Suppressor macrophage treated with lipopolysaccharide for 1 hour (primary cell): ENCODE data around the gene GASK1A.
"Not testable (repeated sequence)": the region's sequence is repeated elsewhere in the genome, so short reads cannot be mapped to it uniquely, and the experiment has no call there.

ENCODE experiments used
- DNase-seq, 3 donors: peaks; one replicate each; pipeline ENCODE4 v3.0.0-alpha.2; 2020 to 2022

Gene GASK1A

DNA sequence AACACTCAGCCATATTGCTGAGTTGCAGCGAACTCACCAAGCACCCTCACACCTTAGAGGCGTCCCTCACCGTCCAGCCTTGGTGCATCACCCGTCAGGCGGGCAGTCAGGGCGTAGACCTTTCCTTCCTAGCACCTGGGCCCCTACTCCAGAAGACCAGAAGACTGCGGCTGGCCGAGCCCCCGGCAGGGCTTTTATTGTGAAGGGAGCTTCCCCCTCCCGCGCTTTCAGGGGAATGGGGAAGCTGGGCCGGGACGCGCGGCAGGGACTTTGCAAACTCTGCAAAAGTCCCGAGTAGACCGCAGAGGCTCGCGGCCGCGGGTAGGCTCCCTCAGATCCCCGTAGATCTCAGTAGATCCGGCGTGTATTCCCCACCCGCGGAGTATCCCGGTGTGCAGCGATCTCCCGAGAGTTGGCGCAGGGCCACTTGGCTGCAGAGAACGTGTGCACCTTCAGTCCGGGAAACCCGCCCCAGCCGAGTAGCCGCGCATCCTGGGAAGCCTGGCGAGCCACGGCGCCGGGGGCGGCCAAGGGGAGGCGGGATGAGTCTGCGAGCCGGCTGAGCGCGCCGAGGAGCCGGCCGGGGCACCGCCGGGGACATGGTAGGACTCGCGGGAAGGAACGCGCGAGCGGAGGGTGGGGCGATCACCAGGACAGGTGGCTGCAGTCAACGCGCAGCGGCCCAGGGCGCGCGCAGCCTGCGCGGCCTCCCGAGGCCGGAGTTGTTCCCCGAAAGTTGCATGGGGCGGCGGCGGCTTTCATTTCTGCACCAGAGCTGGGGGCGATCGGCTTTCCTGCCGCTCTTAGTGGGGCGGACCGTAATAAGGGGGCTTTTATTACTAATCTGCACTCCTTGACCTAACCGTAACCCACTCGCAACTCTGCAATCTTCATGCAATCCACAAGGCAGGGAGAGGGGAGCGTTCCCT is at the start of gene GASK1A:
TSS of gene GASK1A (plus strand) at position 268 of the 929 bp plus-strand sequence. CDS start at position 600, 332 bp downstream.
- peak; percentile 78 to 92 (median 86) for DNase-seq

DNA sequence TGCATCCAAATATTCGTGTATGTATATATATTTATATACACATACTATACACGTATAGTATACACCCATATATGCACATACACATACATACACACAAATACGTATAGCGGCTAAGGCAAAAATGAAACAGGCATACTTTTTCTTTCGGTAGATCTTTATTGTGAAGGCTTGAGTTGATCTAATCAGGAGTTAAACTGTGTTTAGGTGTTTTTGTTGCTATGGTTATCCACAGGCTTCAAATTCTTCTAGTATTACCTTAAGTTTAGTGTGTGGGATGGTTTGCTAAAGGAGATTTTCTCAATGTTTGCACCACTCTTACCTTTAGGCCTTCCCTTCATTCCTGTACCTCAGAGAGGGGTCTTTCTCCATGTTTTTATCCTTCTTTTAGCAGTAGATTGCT is 45.0 kb upstream of the GASK1A start:
- no peak for DNase-seq

DNA sequence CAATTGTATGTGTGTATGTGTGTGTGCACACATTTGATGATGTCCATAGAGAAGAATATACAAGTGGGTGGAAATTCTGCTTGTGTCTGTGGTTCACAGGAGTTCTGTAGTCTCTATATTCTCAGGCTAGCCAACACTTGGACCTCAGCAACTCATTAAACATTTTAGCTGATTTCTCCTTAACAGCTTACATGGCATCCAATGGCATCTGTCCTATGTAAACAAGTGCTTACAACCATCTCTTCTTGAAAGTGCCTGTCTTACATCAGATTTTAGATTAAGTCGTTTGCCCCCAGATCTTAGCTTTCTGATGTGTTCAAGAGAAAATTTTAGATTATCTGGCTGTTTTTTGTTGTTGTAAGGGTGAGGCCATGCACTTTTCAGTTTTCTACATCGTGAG is 44.2 kb upstream of the GASK1A start:
- DNase-seq, result no peak

DNA sequence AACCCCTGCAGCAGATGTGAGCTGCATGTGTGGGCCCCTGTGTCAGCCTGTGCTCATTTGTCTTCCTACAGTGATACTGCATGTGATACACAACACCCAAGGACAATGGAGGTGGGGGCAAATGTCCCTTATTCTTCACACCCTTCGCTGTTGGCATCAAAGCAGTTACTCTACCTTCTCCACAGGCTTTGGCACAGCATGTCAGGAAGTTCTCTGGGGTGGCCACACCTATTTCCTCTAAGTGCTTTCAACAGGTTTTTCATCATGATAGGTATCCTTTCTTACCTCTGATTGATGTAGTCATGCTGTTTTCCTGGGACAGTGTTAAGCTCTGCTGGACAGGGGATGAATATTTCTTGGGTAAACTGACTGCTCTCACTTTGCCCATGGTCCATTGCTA is 43.6 kb upstream of the GASK1A start:
- no peak for DNase-seq

DNA sequence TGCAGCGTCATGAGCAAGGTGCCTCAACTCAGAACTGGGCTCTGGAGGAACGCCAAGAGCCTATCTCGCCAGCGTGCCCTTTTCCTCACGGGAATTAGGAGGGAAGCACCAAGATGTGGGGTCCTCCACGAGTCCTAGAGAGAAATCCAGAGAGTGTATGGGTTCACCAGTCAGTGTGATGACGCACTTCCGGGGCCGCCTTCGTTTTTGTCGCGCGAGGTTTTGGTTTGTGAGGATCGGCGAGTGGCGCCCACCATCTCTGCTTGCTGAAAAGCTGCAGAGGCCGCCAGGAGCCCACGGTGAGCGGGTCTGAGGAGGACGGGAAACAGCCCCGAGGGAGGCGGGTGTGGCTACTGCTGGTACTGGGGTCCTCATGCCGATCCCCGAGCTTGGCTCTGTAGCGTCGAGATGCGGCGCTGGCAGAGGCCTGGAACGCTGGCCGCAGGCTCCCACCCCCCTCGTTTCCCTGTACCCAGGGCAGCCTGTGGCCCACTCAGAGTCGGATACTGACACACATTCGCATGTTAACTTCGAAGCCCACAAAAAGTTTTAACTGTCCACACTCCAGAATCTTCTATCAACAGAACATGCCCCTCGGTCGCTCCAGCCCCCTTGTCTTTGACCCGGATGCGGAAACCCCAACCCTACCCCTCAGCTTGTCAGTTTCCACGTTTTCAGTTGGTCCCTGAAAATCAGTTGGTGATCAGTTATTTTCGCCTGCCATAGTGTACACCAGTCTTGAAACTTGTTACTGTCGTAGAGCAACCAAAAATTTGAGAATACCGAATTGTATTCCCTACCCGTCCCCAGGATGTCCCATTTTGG is 42.7 kb upstream of the GASK1A start:
- peak in 1 of 3 donors; percentile 7 for DNase-seq

DNA sequence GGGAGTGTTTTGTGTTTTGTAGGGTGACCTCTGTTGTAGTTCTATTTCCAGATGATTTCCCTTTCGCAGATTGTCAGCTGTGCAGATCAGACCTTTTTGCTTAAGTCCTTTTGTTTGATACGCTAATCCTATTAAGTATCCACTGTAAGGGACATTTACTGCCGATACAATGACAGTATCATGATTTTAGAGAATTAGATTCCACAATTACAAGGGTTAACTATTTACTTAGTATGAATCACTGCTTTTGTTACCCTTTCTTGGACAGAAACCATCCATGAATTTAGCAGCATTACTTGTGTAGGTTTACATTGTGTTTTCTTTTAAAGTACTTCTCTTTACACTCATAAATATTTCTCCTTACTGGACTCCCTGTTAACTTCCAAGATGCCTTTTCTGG is 41.8 kb upstream of the GASK1A start:
- DNase-seq, result no peak

DNA sequence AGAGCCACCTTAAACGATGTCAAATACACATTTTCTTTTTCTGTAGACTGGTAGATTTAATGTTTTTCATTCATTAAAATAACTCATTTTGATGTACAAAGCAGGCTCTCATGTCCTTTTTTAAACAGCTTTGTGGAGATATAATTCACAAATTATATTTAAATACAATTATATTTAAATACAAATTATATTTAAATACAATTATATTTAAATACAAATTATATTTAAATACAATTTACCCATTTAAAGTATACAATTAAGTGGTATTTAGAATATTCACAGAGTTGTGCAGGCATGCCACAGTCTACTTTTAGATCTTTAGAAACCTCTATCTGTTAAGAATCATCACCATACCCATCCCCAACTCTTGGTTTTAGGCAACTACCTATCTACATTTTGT is 36.4 kb upstream of the GASK1A start:
- DNase-seq, result no peak

DNA sequence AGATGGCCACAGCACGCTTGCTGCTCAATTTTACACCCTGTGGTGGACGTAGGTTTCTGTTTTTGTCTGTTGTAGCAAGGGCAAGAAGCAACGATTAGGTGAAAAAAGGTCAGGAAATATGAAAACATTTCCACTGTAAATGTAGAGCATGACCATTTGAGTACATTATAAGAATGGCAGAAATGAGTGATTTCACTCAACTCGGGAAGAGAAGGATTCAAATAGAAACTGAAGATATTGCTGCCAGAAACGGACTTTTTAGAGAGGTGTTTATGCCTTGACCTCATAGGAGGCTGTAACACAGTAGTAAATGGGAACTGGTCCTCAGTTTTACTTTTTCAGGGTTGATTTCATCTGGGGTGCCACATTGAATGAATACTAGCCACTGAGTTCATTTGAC is 33.1 kb upstream of the GASK1A start:
- no peak for DNase-seq

DNA sequence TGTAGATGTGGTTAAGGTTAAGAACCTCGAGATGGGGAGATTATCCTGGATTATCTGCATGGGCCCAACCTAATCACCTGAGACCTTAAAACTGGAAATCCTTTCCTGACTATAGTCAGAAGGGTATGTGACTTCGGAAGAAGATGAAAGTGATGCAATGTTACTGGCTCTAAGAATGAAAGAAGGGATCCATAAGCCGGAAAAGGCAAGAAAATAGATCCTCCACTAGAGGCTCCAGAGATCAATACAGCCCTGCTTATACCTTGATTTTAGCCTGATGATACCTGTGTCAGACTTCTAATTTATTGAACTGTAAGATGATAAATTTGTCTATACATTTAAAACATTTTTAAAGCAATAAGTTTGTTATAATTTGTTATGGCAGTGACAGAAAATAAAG is 21.5 kb upstream of the GASK1A start:
- no peak for DNase-seq

DNA sequence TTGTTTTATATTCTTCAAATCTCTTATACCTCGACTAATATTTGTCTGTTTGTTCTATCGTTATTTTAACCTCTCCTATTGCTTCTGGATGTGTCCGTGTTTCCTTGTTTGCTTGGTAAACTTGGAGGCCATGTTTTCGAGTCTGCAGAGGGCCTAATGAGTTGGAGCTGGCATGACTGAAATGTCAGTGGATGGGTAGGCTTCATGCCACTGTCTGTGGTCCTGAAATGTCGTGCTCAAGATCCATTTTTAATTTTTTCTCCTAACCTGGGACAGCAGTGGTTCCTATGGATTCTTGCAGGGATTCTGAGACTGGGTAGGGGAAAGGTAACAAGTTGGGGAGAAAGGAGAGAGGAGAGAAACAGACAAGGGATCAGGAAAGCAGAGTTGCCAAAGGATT is 18.8 kb upstream of the GASK1A start:
- no peak for DNase-seq

DNA sequence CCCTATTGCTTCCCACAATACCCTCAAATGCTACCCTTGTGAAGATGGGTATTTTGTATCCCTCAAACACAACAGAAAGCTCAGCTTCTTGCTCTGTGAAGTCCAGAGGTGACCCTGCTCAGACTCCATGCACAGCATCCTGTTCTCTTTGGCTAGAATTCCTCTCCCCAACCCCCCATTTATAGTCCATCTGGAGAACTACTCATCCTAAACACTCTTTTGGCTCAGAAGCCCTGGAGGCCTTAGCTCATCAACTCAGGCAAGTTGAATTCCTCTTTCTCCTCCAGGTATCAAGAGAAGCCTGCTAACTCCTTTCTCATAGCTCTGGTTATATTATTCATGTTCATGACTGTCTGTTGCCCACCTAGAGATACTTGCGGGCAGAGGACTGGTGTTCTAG is 18.3 kb upstream of the GASK1A start:
- DNase-seq, result no peak

DNA sequence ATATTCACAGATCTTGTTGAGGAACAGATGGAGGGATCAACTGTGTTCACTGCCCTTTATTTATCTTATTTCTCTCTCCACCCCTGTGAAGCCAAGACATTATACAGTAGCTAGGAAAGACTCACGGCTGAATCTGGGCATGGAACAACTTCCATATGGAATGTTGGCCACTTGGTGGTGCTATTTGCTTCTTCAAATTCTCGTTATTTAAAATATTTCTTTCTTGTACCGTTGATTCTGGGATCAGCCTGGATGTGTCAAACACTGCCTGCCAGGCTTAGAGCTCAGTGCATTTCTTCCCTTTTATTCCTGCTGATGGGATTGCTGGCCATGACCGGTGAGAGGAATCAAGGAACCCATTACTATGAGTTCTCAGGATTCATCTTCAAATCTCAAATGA is 17.5 kb upstream of the GASK1A start:
- peak; percentile 59 to 71 (median 66) for DNase-seq

DNA sequence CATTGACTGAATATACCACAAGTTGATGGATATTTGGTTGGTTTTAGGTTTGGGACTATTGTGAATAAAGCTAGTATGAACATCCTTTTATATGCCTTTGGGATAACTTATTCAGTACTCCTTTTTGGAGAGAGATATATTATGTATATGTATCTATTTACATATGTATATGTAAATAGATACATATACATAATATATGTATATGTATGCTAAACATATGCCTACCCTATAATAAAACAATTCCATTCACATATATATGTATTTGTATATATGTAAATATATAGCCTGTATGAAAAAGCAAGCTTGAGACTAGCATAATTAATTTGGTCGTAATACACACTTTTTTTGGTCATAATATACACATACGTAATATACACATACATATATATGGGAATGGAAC is 15.8 kb upstream of the GASK1A start:
- no peak for DNase-seq

DNA sequence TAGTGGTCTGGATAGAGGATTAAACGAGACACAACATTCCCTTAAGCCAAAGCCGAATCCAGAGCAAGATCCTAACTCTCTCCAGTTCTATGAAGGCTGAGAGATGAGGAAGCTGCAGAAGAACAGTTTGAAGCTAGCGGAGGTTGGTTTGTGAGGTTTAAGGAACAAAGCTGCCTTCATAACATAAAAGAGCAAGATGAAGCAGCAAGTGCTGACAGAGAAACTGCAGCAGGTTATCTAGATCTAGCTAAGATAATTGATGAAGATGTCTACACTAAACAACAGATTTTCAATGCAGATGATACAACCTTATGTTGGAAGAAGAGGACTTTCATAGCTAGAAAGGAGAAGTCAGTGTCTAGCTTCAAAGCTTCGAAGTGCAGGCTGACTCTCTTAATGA is 14.8 kb upstream of the GASK1A start:
- DNase-seq, result no peak

DNA sequence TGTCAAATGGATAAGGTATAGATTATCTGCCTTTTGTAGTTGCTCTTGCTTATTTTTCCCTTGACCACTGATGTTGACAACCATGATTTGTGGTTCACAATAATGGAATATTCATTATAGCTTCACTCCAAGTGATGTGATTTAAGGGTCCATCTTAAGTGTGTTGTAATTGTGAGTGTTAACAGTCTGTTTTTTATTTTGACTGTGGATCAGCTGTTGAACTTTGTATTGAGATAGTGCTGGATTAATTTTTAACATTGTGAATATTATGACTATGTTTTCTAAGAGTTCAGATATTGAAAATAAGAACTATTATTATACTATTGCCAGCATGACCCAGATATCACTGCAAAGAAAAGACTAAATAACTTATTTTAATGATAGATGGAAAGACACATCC is 8.6 kb upstream of the GASK1A start:
- no peak for DNase-seq

DNA sequence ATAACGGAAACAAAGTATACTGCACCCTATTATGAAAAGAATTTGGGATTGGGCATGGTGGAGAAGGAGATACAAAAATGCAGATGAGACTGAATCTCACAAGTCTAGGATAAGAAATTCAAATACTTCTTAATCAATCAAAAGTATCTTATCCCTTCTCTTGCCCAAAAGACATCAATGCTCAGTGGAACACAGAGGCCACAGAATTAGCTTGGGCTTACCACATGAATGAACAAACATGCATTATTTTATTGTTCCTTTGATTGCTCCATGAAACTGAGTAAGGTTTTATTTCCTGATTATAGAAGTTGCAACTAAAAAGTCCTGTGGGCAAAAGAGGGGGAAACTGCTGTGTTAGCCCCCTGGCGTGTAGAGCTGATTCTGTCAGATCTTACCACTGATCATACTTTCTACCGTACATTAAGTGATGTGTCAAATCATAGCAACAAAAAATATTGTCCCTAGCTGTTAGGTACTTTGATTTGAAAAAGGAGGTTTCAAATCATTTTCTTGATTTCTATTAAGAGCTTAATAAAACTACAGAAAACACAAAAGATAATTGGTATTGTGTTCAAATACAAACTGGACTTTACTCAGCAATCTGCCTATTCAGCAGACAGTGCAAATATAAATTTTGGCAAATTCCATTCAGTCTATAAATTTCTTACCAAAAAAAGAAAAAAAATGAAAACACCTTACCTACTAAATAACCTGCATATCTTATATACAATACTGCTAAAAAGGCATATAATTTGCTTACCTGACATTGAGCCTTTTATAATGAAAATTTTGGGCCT is 7.9 kb upstream of the GASK1A start:
- no peak for DNase-seq

DNA sequence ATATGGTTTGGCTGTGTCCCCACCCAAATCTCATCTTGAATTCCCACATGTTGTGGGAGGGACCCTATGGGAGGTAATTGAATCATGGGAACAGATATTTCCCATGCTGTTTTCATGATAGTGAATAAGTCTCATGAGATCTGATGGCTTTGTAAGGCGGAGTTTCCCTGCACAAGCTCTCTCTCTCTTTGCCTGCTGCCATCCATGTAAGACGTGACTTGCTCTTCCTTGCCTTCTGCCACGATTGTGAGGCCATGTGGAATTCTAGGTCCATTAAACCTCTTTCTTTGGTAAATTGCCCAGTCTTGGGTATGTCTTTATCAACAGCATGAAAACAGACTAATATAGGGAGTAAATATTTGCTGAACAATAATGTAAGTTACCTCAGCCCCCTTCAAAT is 4.2 kb upstream of the GASK1A start:
- DNase-seq, result not testable (repeated sequence)

DNA sequence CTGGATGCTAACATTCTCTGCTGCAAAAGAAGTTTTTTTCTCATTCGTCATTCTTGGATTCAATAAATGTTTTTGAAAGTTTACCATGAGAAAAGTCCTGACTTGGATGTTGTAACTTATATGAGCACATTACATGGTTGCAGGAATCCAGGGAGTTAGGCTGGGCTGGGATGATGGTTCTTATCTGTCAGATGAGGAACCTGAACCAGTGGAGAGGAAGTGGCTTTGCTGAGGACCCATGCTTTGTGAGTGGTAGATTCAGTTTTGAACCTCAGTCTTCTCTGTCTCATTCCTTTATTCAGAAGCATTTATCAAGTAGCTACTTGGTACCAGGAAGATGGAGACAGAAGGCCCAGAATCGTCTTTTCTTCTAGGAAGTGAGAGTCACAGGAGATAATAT is 3.7 kb upstream of the GASK1A start:
- DNase-seq, result peak in 2 of 3 donors; percentile 12 to 18

DNA sequence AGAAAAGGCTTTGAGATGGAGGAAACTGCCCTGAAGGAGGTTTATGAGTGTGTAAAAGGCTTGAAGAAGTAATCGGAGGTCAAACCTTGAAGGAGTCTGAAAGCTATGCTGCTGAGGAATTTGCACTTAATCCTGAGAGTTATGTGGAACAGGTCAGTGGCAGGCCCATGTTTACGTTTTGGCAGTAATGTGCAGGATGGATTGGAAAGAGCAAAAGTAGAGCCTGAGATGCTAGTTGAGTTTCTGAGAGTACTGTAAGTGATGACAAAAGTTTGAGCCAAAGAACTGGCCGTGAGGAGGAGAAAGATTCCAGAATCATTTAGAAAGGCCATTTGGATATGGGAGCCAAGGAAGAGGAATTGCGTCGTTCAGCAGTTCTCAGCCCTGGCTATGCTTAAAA is 3.2 kb upstream of the GASK1A start:
- no peak for DNase-seq

DNA sequence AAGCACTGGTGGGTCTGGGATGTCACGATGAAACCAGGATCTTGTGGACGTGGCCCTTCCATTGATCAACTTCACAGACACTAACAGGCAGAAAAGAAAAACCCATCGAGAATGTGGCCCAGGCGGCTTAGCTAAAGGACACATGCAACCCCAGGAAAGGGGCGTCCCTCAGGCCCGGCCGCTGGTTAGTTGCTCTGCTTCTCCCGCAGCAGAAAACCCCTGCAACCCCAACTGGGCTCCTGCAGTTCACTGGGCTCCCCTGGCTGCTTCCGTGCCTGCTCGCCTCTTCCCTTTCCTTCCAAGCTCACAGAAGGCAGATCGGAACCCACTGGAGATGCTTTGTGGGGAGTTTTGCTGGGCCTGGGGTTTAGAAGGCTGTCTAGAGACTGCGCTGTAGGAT is 1.1 kb downstream of the GASK1A start:
- DNase-seq, result no peak

DNA sequence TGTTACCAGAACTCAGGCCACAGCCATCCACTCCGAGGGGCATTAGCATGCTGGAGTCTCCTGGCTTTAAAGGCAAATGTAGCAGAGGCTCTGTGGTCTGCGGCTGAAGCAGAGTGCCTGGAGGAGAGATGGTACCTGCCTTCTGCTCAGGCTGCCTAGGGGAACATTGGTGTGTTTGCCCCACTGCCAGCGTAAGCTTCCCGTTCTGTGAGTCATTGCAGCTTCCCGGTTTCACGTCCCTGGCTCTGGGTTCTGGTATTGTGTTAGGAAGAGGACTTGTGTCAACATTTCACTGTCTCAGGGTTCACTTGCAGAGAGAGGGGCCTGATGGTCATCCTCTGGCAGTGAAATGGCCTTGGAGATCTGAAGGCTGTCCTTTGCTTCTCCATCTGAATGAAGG is 1.8 kb downstream of the GASK1A start:
- DNase-seq, result peak; percentile 38 to 49 (median 45)

DNA sequence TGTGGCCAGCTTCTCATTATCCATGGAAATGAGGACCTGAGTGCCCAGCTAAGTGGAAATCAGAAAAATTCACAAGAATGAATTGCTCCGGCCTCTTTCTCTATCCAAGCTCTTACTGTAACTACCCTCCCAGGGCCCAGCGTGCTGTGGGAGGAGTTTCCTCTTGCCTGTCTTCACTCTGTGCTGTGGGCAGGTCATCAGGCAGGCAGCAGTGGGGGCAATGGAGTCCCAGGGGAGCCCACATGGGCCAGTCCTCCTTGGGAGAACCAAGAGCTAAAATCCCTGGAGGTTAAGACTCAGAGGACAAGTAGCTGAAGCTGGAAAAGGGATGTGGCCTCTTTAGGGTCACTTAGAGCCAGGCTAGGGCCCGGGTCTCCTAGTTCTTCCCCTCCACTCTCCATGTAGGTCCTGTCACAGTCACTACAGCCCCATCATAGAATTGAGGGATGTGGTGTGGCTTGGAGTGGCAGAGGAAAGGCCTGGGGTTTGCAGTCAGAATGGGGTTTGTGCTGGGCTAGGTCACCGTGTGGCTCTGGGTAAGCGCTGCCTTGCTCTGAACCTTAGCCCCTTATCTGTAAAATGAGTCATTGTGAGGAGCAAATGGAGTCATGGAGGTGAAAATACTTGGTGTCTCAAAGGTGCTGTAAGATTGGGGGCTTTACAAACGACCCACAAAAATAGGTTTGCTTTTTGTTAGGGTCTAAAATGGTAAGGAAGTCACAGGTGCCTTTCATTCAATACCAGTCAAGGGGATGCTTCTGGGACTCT is 3.7 kb downstream of the GASK1A start:
- DNase-seq, result no peak
